Omental fat pad (tissue), 4 donors: ENCODE measurements around the gene TNIP2. TPM values are rescaled to one million over a fixed set of nuclear protein-coding genes. Genes with fewer than 3 reads are reported as not detected.

ENCODE experiments used
- ATAC-seq: fragments of 150-250 bp; one replicate; pipeline ENCODE4 v1.9.1; 2016; ENCODE audit warnings: mild to moderate bottlenecking, moderate library complexity; ENCODE audit not compliant: low FRiP score
- DNase-seq: peaks from one replicate; pipeline ENCODE4 v3.0.0-alpha.2; 2019; ENCODE audit warnings: low spot score
- total RNA-seq, 4 donors: library from RNA; depleted of rRNA; stranded (reverse); fragments of >200 nt; gene quantifications; one replicate each; pipeline ENCODE4 v1.1.0, GENCODE V29; 2016
- TF ChIP-seq, protein P1 (sequence below), 3 donors: fragments of 450-650 bp; IDR thresholded peaks; one replicate each; pipeline ENCODE4 v1.5.1; 2016 to 2017; ENCODE audit warnings: antibody characterized with exemption in 3 of 3, mild to moderate bottlenecking in 3 of 3, moderate library complexity in 2 of 3

Gene TNIP2
- 100 to 1,000 TPM in 1 of 4 donors, 10 to 100 TPM in 3; 50.1 to 108 (median 75.4) TPM for total RNA-seq

DNA sequence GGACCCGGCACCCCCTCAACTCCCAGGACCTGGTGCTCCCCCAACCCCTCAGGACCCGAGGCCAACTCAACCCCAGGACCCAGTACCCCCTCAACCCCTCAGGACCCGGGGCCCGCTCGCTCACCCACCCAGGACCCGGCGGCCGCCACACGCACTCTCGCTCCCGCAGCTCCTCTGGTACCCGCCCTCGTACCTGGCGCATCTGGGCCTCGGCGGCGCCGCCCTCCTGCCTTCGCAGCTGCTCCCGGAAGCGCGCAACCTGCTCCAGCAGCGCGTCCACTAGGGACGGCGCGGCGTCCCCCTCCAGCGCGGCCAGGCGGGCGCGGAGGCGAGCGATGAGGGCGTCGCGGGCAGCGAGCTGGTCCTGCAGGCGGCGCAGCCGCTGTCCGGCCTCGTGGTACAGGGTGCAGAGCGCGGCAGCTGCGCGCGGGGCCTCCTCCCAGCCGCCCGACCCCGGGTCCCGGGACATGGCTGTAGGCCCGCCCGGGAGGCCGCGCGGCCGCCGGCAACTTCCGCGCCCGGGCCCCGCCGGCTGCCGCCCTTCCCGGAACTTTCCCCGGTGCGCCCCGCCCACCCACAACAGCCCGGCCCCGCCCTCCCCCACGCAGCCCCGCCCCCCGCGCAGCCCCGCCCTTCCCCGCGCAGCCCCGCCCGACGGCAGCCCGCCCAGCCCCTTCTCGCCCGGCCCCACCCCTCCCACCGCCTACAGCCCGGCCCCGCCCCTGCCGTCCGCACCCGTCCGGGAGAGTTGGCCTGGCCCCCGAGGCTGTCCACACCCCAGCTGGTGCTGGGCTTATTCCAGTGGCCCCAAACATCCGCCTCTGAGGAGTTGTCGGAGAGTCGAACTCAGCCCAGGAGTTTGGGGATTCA is at the start of gene TNIP2:
Gene TNIP2 (minus strand): TSS at position 516 of the 870 bp plus-strand sequence. CDS start 47 bp downstream, at position 469.
- TF ChIP-seq, protein P1, sequence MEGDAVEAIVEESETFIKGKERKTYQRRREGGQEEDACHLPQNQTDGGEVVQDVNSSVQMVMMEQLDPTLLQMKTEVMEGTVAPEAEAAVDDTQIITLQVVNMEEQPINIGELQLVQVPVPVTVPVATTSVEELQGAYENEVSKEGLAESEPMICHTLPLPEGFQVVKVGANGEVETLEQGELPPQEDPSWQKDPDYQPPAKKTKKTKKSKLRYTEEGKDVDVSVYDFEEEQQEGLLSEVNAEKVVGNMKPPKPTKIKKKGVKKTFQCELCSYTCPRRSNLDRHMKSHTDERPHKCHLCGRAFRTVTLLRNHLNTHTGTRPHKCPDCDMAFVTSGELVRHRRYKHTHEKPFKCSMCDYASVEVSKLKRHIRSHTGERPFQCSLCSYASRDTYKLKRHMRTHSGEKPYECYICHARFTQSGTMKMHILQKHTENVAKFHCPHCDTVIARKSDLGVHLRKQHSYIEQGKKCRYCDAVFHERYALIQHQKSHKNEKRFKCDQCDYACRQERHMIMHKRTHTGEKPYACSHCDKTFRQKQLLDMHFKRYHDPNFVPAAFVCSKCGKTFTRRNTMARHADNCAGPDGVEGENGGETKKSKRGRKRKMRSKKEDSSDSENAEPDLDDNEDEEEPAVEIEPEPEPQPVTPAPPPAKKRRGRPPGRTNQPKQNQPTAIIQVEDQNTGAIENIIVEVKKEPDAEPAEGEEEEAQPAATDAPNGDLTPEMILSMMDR (IDR thresholded peaks at IDR 0.05): peak in 1 of 3 donors; percentile 40
- peak; percentile 88 for ATAC-seq
- DNase-seq: no peak

GRCh38 chr4:2804973-2805501 is 48.9 kb upstream of the TNIP2 start:
- ATAC-seq (no peak), DNase-seq (no peak)
- TF ChIP-seq, protein P1 (IDR thresholded peaks at IDR 0.05): no peak

- ATAC-seq (no peak), DNase-seq (no peak)
- TF ChIP-seq, protein P1 (IDR thresholded peaks at IDR 0.05): no peak
These were observed 48.4 kb upstream of the TNIP2 start for GRCh38 chr4:2804449-2804972.

- ATAC-seq (no peak), DNase-seq (no peak)
- TF ChIP-seq, protein P1 (IDR thresholded peaks at IDR 0.05): no peak
These were observed 47.7 kb upstream of the TNIP2 start for GRCh38 chr4:2803624-2804448.

GRCh38 chr4:2802618-2803531 is 46.7 kb upstream of the TNIP2 start:
- DNase-seq: no peak

More at GRCh38 chr4:2802618-2803531, 46.7 kb upstream of the TNIP2 start:
- no peak for ATAC-seq
- TF ChIP-seq, protein P1 (IDR thresholded peaks at IDR 0.05): no peak
